ENCODE data around the gene F2.
A peak's percentile ranks its signal among the peaks of the same experiment; 100 is the strongest.
"Not testable (repeated sequence)": the region's sequence is repeated elsewhere in the genome, so short reads cannot be mapped to it uniquely, and the experiment has no call there.

The F2 gene

DNA sequence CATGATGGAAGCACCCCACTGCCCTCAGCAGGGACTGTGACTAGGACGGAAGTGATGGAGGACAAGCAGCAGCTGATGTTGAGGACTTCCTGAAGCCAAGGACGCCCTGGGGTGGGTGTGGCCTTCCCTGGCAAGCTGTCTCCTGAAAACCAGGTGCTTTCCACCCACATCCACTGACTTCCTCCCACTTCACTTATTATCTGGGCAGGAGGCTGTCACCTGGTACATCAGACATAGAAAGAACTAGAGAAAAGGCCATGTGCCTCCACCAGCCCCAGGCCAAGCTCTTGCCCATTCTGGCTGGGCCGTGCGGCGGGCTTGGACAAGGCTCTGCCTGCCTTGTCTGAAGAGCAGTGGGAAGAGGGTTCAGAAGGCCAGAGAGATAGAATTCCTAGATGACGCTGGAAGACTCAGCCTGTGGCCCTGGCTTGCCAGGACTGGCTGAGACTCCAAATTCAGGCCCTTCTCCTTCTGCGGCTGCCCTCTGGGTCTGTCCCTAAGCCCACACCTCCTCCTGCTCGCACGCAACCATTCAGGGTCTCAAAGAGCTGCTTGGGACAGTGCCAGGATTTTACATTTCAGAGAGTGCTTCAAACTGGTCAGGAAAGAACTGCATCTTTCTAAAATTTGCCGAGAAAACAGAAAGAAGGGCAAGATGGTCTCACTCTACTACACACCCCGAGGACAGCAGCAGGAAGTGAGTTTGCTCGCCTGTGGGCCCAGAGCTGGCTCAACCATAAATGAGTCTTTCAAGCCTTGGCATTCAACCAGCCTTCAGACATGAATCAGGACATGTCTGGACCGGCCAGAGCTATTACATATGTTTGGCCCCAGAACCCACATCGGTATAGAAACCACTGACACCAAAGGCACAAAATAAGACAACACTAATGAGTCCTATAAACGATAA lies 31.9 kb upstream of the F2 start:
- DNase-seq = no peak

GRCh38 chr11:46690702-46691101 lies 28.3 kb upstream of the F2 start:
- DNase-seq = no peak

- no peak for DNase-seq
Measured at GRCh38 chr11:46692450-46692849, 26.6 kb upstream of the F2 start.

DNA sequence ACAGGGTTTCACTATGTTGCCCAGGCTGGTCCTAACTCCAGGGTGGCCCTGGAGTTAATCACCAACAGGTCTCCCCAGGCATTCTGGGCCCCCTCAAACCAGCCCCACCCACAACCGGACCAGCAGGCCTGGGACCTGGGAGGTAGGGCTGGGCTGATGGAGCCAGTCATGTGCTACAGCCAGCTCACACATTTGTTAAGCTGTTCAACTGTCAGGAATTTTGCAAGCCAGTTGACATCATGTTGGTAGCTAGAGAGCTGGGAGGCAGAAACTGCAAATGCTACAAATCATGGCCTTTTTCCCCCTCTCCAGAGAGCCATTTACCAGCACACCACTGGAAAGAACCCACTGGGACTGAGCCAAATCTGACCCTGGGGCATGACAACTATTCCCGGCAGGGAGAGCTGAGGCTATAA lies 25.4 kb upstream of the F2 start:
- no peak for DNase-seq

DNA sequence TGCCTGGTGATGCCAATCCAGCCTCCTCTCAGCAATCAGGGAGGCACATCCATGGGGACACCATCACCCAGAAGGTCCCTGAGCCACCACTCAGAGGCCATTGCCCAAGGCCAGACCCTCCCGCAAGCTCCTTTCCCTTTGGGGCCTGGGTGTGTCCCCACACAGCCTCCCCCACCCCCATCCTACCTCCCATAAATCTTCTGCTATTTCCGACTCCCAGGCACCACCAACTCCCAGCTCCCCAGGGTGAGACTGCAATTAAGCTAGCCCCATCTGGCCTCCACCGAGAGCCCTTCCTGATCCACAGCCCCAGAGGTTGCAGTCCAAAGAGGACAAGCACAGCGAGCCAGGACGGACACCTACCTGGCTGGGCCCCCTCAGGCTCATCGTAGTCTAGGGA lies 24.9 kb upstream of the F2 start:
- DNase-seq = no peak

DNA sequence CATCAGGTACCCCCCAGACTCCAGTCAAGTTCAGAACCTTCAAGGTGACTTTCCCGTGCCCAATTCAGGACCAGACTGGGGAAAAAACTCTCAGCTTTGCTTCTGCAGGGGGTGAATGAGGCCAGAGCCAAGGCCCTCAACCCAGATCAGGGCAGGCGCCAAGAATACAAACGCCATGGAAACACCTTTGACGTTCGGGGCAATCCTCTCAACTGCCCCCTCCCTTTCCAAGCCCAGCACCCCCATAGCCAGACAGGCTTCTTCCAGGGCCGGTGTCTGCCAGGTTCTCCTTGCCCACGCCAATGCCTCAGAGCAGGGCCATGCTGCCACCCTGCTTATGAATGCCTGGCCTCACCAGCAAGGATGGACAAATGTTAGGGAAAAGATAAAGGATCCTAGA lies 24.4 kb upstream of the F2 start:
- DNase-seq = no peak

DNA sequence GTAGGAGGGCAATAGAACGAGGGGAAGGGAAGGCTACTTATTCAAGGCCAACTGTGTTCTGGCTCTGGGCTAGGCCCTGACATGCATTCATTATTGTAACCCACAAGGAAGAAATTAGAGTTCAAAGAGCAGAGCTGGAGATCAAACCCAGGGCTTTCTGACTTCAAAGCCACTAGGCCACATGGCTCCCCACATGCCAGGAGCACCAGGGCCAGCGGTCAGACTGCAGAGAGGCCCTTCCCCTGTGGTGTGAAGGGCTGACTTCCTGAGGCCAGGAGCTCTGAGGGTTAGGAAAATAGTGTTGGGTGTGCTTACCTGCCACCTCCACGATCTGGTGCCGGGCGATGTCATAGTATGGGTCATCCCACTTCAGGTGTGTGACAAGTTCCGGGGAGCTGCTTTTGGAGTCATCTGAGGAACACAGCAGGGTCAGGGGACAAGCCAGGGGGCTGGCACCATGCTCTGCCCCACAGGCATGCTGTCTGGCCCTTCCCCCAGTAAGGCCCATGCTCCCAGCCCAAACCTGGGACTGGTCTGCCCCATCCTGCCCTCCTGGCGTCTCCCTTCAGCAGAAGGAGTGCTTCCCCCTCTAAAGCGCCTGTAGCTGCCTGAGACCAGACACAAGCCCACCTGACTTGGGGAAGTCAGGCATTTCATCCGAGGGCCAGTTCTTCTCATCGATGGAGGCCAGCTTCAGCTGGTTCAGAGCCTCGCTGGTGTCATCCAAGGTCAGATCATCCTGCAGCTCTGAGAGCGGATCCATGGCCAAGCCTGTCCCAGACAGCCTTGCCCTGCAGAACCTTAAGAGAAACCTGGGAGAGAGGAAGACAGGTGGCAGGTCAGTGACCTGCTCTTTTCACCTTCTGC lies 23.4 kb upstream of the F2 start:
- DNase-seq = no peak

DNA sequence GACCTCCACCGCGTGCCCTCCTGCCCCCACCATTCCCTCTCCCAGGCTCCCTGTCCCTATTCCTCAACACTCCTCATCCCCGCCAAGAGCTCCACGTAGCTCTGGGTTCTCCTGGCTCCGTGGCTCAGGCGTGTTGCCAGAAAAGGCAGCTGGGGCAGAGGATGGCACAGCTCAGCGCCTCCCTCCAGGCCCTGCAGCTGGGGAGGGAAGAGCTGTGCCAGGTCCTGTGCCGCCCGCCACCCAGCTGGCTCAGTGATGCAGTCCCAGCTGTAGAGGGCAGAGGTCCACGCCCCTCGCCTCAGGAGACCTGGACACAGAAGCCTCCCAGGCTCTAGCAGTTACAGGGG lies 22.8 kb upstream of the F2 start:
- DNase-seq = peak; percentile 77

DNA sequence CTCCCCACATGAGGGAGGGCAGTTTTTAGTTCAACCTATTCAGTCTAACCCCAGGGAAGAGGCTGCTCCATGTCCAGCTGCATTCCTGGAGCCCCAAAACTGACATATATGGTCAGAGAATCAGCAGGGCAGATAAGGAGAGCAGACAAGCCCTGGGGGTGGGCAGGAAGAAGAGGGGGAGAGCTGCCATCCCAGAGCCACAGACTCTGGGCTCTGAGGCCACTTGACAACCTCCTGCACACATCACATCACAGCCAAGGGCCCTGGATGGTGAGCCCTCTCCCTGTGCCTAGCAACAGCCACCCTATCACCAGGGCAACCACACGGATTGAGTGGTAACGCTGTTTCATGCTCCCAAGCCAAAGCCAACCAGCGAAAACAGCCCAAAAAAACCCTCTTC lies 21.7 kb upstream of the F2 start:
- no peak for DNase-seq

DNA sequence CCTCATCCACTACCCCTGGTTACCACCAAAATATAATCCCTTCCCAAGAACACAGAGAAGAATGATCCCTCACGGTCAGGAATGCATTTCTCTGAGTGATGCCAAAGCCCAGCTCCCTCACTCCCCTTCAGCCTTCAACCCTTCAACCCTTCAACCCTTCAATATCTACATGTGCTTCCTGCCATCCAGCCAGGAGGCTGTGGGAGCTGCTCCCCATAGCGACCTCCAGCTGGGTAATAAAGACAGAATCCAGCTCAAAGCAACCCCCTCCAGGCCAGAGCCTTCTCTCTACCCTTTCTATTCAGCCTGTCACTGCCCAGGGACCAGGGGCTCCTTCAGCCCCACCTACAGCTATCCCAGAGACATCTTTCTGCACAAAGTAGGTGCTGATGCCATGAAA lies 21.3 kb upstream of the F2 start:
- DNase-seq = no peak

DNA sequence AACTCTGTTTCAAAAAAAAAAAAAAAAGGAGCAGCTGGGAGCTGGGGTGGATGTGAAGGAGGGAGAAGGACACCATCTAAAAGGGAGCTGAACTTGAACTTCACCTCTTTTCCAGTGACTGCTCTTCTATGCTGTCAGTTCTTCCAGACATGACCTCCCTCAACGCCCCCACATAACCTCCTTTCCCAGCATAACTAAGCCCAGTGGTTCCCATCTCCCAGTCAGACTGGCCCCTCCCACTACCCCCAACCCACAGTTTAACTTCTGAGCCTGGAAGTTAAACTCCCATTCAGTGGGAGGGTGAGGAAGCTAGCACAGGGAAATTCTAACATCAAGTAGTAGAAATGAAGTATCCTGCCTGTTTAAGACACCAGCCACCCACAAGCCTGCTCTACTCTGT lies 20.4 kb upstream of the F2 start:
- DNase-seq = no peak

DNA sequence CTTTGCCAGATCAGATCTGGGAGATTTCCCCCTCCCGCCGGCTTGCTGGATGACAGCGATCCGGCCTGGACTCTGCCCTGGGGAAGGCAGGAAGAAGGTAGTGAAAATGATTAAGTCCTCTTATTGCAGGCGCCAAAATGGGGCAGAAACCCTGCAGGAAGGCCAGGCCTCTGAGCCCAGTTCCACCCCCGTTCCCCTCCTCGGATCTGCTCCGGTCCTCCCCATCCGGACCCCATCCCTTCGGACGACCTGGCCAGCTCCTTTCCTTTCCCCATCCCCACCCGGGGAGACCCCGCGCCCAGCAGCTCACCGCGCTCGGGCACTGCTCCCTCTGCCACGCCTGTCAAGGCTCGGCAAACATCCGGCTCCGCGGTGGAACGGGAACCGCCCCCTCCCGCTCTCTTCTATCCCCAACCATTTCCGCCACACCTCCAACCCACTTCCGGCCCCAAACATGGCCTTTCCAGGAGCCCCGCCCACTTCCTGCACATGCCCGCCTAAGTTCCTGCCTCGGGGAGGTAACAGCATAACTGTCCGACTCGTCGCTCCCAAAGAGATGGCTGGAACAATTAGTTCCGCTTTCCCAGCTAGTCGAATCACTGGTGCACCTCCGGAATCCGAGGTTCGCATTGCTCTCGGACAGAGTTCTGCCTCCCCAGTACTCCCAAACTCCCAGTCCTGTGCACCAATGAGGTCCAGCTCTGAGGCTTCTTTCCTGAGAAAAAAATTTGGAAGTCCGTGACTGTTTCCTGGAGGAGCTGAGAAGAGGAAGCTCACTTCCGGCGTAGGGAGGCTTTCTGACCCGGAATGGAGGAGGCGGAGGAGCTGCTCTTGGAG lies 18.6 kb upstream of the F2 start, which contains the start of the genes ARHGAP1 and ZNF408:
Gene ARHGAP1 (minus strand): TSS at position 379 of the 837 bp plus-strand sequence. CDS start 4,512 bp downstream, outside the sequence.
Gene ZNF408 (plus strand): TSS at position 791 of the 837 bp plus-strand sequence. CDS start 17 bp downstream, at position 808.
- DNase-seq = peak; percentile 99

GRCh38 chr11:46701078-46701654 lies 17.8 kb upstream of the F2 start:
- no peak for DNase-seq

DNA sequence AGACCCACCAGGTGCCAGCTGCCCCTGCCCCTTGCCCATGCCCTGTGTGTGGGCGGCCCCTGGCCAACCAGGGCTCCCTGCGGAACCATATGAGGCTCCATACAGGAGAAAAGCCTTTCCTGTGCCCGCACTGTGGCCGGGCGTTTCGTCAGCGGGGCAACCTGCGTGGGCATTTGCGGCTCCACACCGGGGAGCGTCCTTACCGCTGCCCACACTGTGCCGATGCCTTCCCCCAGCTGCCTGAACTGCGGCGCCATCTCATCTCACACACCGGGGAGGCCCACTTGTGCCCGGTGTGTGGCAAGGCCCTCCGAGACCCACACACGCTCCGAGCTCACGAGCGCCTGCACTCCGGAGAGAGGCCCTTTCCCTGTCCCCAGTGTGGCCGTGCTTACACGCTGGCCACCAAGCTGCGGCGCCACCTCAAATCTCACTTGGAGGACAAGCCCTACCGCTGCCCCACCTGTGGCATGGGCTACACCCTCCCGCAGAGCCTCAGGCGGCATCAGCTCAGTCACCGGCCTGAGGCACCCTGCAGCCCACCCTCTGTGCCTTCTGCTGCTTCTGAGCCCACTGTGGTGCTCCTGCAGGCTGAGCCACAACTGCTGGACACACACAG lies 13.8 kb upstream of the F2 start:
- DNase-seq = no peak

DNA sequence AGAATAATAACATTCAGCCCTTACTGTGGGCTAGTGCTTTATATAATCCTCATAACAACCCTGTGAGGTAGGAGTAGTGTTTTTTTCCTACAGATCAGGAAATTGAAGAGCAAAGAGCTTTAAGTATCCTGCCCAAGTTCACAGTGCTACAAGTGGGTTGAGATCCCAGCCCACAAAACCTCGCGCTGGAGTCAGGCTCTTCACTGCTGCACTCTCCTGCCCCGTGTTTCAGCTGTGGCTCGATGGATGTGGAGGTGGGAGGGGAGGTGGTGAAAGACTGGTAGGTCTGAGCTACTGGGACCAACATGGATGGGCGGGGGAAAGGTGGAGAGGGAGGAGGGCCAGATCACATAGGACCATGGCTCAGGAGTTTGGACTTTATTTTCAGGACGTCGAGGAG lies 12.1 kb upstream of the F2 start:
- no peak for DNase-seq

- DNase-seq = not testable (repeated sequence)
Measured at GRCh38 chr11:46709351-46709750, 9.7 kb upstream of the F2 start.

GRCh38 chr11:46710821-46711269 lies 8.2 kb upstream of the F2 start:
- peak; percentile 73 for DNase-seq

DNA sequence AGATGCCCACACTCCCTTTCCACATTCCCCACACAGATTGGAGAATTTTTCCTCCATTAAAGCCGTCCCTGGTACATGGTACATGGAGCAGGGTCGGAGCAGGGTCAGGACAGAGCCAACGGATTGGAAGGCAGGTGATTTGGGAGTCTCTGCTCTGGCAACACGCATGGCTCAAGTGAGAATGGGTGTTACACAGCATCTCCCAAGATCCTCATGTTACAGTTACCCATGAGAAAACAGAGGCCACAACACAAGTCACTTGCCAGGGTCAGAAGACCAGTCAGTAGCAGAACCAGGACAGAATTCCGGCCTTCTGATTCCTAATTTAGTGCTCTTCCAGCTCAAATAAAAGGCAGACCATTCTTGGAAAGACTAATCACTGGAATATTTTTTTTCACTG lies 7.7 kb upstream of the F2 start:
- DNase-seq = no peak

DNA sequence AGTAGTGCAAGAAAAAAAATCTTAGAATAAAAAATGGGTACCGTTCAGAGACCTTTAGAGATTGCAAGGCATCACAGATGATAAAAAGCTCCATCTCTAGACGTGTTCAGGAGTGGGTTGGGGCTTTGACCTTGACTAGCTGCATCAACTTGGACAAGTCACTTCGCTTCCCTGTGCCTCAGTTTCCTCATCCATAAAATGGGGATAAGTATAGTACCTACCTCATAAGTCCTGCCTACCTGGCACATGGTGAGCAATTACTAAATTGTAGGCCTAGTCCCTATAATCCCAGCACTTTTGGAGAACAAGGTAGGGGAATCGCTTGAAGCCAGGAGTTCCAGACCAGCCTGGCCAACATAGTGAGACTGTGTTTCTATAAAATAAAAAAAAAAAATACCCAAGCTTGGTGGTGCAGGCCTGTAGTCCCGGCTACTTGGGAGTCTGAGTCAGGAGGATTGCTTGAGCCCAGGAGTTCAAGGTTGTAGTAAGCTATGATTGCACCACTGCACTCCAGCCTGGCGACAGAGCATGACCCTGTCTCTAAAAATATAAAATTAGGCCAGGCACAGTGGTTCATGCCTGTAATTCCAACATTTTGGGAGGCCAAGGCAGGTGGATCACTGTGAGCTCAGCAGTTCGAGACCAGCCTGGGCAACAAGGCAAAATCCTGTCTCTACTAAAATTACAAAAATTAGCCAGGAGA lies 6.0 kb upstream of the F2 start:
- DNase-seq = no peak

DNA sequence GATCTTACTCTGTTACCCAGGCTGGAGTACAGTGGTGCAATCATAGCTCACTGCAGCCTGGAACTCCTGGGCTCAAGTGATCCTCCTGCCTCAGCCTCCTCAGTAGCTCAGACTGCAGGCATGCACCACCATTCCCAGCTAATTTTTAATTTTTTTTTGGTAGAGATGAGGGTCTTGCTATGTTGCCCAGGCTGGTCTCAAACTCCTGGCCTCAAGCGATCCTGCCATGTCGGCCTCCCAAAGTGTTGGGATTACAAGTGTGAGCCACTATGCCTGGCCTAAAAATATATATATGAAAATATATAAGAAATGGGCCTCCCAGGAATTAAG lies 1.2 kb upstream of the F2 start:
- not testable (repeated sequence) for DNase-seq
